Measurements from ENCODE around the gene HS1BP3. TPM values are rescaled to one million over a fixed set of nuclear protein-coding genes. Genes with fewer than 3 reads are reported as not detected.

Gene HS1BP3
- total RNA-seq, 2 experiments from 2014 or later = 14.1 to 14.4 TPM

DNA sequence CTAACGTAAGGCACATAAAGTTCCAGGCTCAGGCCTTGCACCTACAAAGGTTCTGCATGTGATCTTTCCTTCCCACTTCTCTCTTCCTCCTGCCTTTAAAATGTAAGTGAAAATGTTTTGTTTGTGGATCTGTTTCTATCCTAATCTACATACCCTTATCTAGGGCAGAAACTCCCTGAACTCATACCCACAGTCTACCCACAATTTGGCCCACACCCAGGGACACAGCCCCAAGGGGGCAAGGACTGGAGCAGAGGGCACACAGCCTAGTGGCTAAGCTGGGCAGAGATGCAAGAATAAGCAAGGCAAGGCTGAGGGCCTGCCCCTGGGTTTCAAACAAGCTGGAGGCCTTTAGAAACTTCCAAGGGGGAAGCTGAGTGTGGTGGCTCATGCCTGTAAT is 71.0 kb downstream of the HS1BP3 start:
- Mint-ChIP-seq H3K4me3 (no peak overlapping the region), H3K36me3 (ENCODE audit: low read depth) (peaks cover 9% of the 10 kb centered on the region), H3K27me3 (no peaks in the 10 kb centered on the region), H3K9me3 (peaks cover 2% of the 10 kb centered on the region), H3K4me1 (peaks cover 21% of the 10 kb centered on the region), H3K27ac (peak overlapping the region; percentile 62)
- ChIA-PET POLR2A (no interaction called here), CTCF (interaction anchor here (1.4 to 1.5 kb wide), 2 partner anchors 9 to 16 kb away, joined by 3 to 4 read pairs; no protein-coding TSS in a partner anchor)
- DNase-seq = no peak

DNA sequence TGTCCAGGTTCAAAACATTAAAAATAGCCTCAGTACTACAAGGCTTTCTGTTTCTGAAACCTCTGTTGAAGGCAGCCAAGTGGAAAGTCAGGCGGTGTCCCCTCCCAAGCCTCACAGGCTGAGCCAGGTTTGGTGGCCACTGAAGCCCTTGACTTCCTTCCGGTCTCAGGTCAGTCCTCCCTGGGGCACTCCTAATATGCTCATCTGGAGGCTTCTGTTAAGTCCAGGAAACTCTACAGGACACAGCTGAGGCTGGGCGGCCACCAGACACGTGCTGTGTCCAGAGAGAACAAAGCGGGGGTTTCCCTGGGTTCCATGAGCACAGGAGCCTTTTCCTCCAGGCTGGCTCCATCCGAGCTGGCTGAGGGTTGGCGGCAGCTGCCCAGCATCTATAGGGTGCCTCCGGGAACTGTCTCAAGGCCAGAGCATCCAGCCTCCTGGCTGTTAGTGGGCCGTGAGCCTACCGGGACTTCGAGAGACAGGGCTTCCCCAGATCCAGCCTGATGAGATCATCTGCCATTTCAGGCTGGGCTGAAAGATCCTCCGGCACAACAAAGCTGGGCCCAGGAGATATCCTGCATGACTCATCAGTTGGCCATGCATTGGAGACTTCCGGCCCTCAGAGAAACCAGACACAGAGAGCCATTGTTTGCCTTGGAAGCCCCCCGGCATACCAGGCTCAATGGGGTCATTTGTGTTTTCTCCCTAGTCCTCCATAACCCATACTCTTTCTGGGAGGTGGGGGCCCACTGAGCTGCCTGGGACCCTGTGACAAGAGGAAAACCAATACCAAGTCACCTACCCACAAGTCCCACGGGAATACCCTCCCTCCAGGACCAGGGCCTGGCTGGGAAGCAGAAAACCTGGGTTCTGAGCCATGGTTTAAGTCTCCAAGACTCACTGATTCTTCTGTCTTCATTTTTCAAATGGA is 71.7 kb downstream of the HS1BP3 start:
- H3K27ac Mint-ChIP-seq = no peak overlapping the region
- peaks cover 2% of the 10 kb centered on the region for H3K9me3 Mint-ChIP-seq
- H3K36me3 Mint-ChIP-seq (ENCODE audit: low read depth) = peaks cover 9% of the 10 kb centered on the region
- H3K4me1 Mint-ChIP-seq = peaks cover 23% of the 10 kb centered on the region
- POLR2A ChIA-PET = no interaction called here
- CTCF ChIA-PET = interaction anchor here (1.2 to 1.4 kb wide), 2 partner anchors 9 to 11 kb away, joined by 4 read pairs; no protein-coding TSS in a partner anchor
- no peaks in the 10 kb centered on the region for H3K27me3 Mint-ChIP-seq
- H3K4me3 Mint-ChIP-seq = no peak overlapping the region
- no peak for DNase-seq

DNA sequence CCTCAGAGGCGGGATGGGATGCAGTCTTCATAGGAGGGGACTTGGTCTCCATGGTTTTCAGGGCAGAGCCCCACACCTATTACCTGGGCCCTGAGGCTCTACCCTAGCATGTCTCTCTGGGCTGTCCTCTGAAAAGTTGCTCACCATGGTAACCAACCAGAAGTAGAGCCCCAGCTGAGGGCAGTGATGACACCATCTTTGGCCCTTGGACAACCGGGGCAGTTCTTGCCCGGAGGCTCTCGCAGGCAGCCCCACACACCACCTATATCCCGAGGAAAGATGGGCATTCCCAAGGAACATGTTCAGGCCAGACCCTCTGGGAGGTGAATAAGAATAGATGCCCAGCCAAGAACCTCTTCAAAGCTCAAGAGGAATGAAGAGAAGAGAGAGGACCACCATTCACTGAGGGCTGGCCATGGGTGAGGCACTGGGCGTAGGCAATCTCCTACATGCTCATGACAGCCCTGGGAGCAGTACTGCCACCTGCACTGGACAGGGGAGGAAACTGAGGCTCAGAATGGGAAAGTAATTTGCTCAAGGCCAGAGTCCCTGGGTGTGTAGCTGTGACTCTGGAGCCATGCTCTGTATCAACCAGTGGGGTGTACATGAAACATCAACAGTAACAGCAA is 72.5 kb downstream of the HS1BP3 start:
- POLR2A ChIA-PET = no interaction called here
- H3K36me3 Mint-ChIP-seq (ENCODE audit: low read depth) = peaks cover 9% of the 10 kb centered on the region
- peaks cover 28% of the 10 kb centered on the region for H3K4me1 Mint-ChIP-seq

GRCh38 chr2:20577495-20578235 is 73.2 kb downstream of the HS1BP3 start:
- Mint-ChIP-seq H3K4me3 (no peak overlapping the region), H3K9me3 (peaks cover 2% of the 10 kb centered on the region)
- POLR2A ChIA-PET = no interaction called here

More for the DNA sequence above, 72.5 kb downstream of the HS1BP3 start:
- Mint-ChIP-seq H3K4me3 (no peak overlapping the region), H3K27me3 (no peaks in the 10 kb centered on the region), H3K27ac (peak overlapping the region; percentile 9), H3K9me3 (peaks cover 2% of the 10 kb centered on the region)
- CTCF ChIA-PET = interaction anchor here (0.9 to 1.2 kb wide), 2 partner anchors 10 to 13 kb away, joined by 3 to 4 read pairs; no protein-coding TSS in a partner anchor
- DNase-seq = no peak

GRCh38 chr2:20576598-20577115 is 74.2 kb downstream of the HS1BP3 start:
- DNase-seq = peak; percentile 58

More at GRCh38 chr2:20577495-20578235, 73.2 kb downstream of the HS1BP3 start:
- Mint-ChIP-seq H3K27ac (peak overlapping the region; percentile 96), H3K4me1 (peaks cover 28% of the 10 kb centered on the region), H3K36me3 (ENCODE audit: low read depth) (peaks cover 9% of the 10 kb centered on the region), H3K27me3 (no peaks in the 10 kb centered on the region)
- CTCF ChIA-PET = interaction anchor here (0.9 to 2.4 kb wide), 3 partner anchors 12 to 18 kb away, joined by 3 to 6 read pairs (median 4); no protein-coding TSS in a partner anchor
- no peak for DNase-seq

DNA sequence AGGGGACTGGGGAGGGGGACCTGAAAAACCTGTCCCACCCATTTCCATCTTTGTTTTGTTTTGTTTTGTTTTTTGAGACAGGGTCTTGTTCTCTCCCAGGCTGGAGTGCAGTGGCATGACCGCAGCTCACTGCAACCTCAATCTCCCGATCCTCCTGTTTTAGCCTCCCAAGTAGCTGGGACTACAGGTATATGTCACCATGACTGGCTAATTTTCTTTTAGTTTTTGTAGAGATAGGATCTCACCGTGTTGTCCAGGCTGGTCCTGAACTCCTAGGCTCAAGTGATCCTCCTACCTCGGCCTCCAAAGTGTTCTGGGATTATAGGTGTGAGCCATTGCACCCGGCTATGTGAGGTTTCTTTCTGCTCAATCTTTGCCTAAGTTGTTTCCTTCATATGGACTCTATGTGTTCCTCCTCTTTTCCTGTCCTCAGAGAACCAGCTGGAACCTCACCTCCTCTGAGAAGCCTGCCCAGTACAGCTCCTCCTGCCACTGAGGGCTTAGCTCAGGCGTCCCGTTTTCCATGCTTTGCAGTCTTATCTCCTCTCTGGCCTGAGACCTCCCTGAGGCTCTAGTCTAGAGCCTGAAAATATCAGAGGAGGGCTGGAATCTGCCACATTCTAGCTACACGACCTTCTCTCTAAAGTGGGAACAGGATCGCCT is 74.8 kb downstream of the HS1BP3 start:
- Mint-ChIP-seq H3K4me1 (peaks cover 31% of the 10 kb centered on the region), H3K27ac (peak overlapping the region; percentile 96), H3K36me3 (ENCODE audit: low read depth) (peaks cover 9% of the 10 kb centered on the region), H3K9me3 (no peaks in the 10 kb centered on the region), H3K27me3 (no peaks in the 10 kb centered on the region), H3K4me3 (peak overlapping the region; percentile 46)
- POLR2A ChIA-PET = no interaction called here
- no peak for DNase-seq
- CTCF ChIA-PET = interaction anchor here (1.0 to 2.4 kb wide), 9 partner anchors 10 to 153 kb away, joined by 3 to 6 read pairs (median 4); partner anchors contain the start of gene HS1BP3

More at GRCh38 chr2:20576598-20577115, 74.2 kb downstream of the HS1BP3 start:
- H3K4me3 Mint-ChIP-seq = peak overlapping the region; percentile 46
- CTCF ChIA-PET = interaction anchor here (0.6 to 2.4 kb wide), 7 partner anchors 9 to 154 kb away, joined by 3 to 6 read pairs (median 4); no protein-coding TSS in a partner anchor
- H3K9me3 Mint-ChIP-seq = no peaks in the 10 kb centered on the region
- H3K27me3 Mint-ChIP-seq = no peaks in the 10 kb centered on the region
- H3K36me3 Mint-ChIP-seq (ENCODE audit: low read depth) = peaks cover 9% of the 10 kb centered on the region
- H3K4me1 Mint-ChIP-seq = peaks cover 31% of the 10 kb centered on the region
- peak overlapping the region; percentile 96 for H3K27ac Mint-ChIP-seq
- POLR2A ChIA-PET = no interaction called here

- no peak overlapping the region for H3K27ac Mint-ChIP-seq
- H3K4me3 Mint-ChIP-seq = no peak overlapping the region
- no peaks in the 10 kb centered on the region for H3K27me3 Mint-ChIP-seq
- peaks cover 9% of the 10 kb centered on the region for H3K36me3 Mint-ChIP-seq (ENCODE audit: low read depth)
- peaks cover 31% of the 10 kb centered on the region for H3K4me1 Mint-ChIP-seq
- ChIA-PET CTCF (interaction anchor here (1.0 to 1.8 kb wide), 5 partner anchors 13 to 153 kb away, joined by 3 to 4 read pairs (median 3); partner anchors contain the start of gene HS1BP3), POLR2A (no interaction called here)
- H3K9me3 Mint-ChIP-seq = no peaks in the 10 kb centered on the region
- no peak for DNase-seq
Observed at GRCh38 chr2:20575414-20575813, 75.5 kb downstream of the HS1BP3 start.

DNA sequence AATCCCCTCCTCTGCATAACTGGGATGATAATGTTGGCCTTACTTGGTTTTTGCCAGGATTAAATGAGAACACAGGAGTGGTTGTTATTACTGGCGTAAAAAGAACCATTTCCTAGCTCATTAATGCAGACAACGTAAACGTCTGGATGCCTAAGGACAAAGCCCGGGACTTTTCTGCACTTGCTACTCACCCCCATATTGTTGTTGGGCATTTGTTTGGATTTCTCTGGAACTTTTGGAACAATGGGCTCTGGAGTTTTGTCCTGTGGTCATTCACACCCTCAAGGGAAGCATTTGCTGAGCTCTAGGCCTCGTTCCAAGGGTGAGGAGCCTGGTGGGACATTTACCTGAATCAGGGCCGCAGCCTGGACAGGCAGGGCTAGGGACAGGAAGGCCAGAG is 76.0 kb downstream of the HS1BP3 start:
- Mint-ChIP-seq H3K36me3 (ENCODE audit: low read depth) (peaks cover 9% of the 10 kb centered on the region), H3K4me1 (peaks cover 31% of the 10 kb centered on the region), H3K27ac (no peak overlapping the region), H3K27me3 (no peaks in the 10 kb centered on the region), H3K9me3 (no peaks in the 10 kb centered on the region), H3K4me3 (no peak overlapping the region)
- DNase-seq = no peak
- CTCF ChIA-PET = interaction anchor here (1.0 to 2.1 kb wide), 6 partner anchors 11 to 152 kb away, joined by 3 to 7 read pairs (median 4); partner anchors contain the start of gene HS1BP3
- POLR2A ChIA-PET = no interaction called here

- Mint-ChIP-seq H3K9me3 (no peaks in the 10 kb centered on the region), H3K27me3 (no peaks in the 10 kb centered on the region), H3K36me3 (ENCODE audit: low read depth) (peaks cover 9% of the 10 kb centered on the region), H3K4me1 (peaks cover 29% of the 10 kb centered on the region), H3K4me3 (no peak overlapping the region), H3K27ac (no peak overlapping the region)
- ChIA-PET CTCF (interaction anchor here (1.3 to 2.1 kb wide), 5 partner anchors 11 to 76 kb away, joined by 3 to 7 read pairs (median 3); partner anchors contain the start of gene HS1BP3), POLR2A (no interaction called here)
- no peak for DNase-seq
Observed at GRCh38 chr2:20574423-20574911, 76.4 kb downstream of the HS1BP3 start.

DNA sequence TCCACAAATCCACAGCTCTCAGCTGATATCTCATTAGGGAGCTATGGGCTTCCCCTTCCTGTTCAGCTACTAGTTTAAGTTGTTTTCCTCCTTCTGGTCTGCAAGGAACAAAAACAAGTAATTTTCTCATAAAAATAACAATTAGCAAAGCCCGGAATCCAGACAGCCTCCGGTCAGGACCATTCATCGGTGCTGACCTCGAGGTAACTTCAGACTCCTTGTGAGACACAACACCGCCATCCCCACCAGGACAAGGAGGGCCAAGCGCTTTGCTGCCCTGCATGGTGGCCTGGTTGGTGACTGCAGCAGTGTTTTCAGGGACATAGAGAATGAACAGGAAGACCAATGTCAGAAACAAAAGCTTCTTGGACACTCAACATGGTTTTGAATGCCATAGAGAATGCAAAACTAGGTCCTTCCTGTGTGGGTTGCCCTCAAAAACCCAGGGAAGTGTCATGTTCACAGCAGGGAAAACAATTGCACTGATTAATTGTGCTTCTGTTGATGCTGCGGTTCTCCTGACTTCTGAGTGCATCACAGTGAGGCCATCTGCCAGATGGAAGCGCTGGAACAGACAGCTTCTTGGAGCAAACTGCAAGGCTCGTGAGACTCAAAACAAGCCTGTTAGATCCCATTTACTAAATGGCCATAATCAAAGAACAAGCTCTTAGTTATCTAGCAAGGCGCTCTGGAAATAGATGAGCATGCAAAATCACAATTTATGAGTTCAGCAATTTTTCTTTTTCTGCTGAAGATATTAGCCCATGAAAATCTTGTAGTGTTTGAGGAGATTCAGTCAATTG is 77.1 kb downstream of the HS1BP3 start:
- ChIA-PET CTCF (interaction anchor here (0.8 to 2.1 kb wide), 5 partner anchors 10 to 22 kb away, joined by 3 to 7 read pairs (median 3); no protein-coding TSS in a partner anchor), POLR2A (no interaction called here)
- peaks cover 29% of the 10 kb centered on the region for H3K4me1 Mint-ChIP-seq
- H3K27me3 Mint-ChIP-seq = no peaks in the 10 kb centered on the region
- no peak for DNase-seq
- H3K36me3 Mint-ChIP-seq (ENCODE audit: low read depth) = peaks cover 9% of the 10 kb centered on the region
- no peak overlapping the region for H3K27ac Mint-ChIP-seq
- no peak overlapping the region for H3K4me3 Mint-ChIP-seq
- H3K9me3 Mint-ChIP-seq = no peaks in the 10 kb centered on the region

GRCh38 chr2:20572221-20572620 is 78.7 kb downstream of the HS1BP3 start:
- H3K27me3 Mint-ChIP-seq = no peaks in the 10 kb centered on the region
- H3K27ac Mint-ChIP-seq = peak overlapping the region; percentile 25
- no peak for DNase-seq
- ChIA-PET POLR2A (no interaction called here), CTCF (interaction anchor here (1.0 to 1.4 kb wide), 2 partner anchors 14 to 79 kb away, joined by 3 to 5 read pairs; partner anchors contain the start of gene HS1BP3)
- peaks cover 9% of the 10 kb centered on the region for H3K36me3 Mint-ChIP-seq (ENCODE audit: low read depth)
- H3K9me3 Mint-ChIP-seq = no peaks in the 10 kb centered on the region
- H3K4me1 Mint-ChIP-seq = peaks cover 25% of the 10 kb centered on the region
- no peak overlapping the region for H3K4me3 Mint-ChIP-seq

Data from activated CD4-positive, alpha-beta T cell treated with anti-CD3 and anti-CD28 coated beads, Interleukin-2, amount 10 ng/mL, durations not matched to agents 7 days and 5 days (primary cell).